NCI-H2227 (cell line): ENCODE results near the gene KRTAP10-6.
A peak's percentile ranks its signal among the peaks of the same experiment; 100 is the strongest.
"Not testable (repeated sequence)": the region's sequence is repeated elsewhere in the genome, so short reads cannot be mapped to it uniquely, and the experiment has no call there.

Source experiments
- DNase-seq: peaks from one replicate; lab custom pipeline; 2025; ENCODE audit not compliant: unreplicated experiment; lab: John Stamatoyannopoulos, UW

The KRTAP10-6 gene

GRCh38 chr21:44618504-44618903 is 26.2 kb upstream of the KRTAP10-6 start:
- no peak for DNase-seq

DNA sequence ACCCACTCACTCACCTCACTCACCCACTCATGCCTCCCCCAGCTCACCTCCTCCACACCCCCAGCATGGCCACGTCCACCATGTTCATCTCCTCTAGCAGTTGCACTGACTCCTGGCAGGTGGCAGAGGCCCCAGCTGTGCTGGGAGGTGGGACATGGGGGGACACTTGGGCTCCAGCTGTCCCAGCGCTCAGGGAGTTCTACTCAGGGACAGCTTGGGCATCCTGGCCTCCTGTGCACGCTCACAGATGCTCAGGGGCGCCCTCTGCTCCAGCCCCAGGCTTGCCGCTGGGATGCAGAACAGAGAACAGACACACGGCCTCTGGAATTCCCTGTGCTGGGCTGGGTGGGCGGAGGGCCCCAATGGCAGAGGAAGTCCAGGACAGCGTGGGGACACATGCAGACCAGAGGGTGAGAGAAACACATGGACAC is 24.8 kb upstream of the KRTAP10-6 start:
- no peak for DNase-seq

DNA sequence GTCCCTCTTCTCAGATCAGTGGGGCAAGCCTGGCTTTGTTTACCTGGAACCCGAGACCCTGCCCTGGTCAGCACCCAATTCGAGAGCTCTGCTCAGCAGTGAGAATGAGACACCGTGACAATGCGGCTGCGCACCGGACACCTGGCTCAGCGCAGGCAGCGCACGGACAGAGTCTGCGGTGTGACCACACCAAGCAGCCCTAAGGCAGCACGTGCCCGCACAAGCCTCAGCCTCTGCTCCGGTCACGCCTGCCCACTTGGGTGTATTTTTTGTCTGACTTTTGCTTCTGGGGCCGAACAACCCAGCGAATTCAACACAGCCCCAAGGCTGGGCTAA is 24.3 kb upstream of the KRTAP10-6 start:
- no peak for DNase-seq

GRCh38 chr21:44615911-44616590 is 23.7 kb upstream of the KRTAP10-6 start:
- DNase-seq: no peak

GRCh38 chr21:44615466-44615865 is 23.2 kb upstream of the KRTAP10-6 start:
- no peak for DNase-seq

GRCh38 chr21:44614961-44615391 is 22.7 kb upstream of the KRTAP10-6 start:
- no peak for DNase-seq

GRCh38 chr21:44614161-44614631 is 21.9 kb upstream of the KRTAP10-6 start:
- DNase-seq: no peak

- DNase-seq: no peak
These were observed 21.3 kb upstream of the KRTAP10-6 start for GRCh38 chr21:44613386-44614155.

DNA sequence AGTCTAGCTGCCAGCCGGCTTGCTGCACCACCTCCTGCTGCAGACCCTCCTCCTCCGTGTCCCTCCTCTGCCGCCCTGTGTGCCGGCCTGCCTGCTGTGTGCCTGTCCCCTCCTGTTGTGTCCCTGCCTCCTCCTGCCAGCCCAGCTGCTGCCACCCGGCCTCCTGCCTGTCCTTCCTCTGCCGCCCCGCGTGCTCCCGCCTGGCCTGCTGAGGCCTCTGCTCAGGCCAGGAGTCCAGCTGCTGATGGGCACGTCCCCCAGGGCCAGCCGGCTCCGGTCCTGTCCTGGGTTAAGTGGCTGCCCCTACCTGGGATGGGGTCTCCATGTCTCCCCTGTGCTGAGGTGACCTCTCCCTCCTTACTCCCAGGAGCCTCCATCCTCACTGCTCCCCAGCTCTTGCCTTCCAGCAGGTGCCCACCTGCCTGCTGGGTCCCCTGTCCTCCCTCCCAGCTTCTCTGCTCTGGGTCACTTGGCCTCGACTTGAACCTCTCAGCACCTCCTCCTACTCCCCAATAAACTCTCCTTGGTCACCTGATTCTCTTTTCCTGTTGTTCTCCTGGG is 20.4 kb upstream of the KRTAP10-6 start:
- no peak for DNase-seq

DNA sequence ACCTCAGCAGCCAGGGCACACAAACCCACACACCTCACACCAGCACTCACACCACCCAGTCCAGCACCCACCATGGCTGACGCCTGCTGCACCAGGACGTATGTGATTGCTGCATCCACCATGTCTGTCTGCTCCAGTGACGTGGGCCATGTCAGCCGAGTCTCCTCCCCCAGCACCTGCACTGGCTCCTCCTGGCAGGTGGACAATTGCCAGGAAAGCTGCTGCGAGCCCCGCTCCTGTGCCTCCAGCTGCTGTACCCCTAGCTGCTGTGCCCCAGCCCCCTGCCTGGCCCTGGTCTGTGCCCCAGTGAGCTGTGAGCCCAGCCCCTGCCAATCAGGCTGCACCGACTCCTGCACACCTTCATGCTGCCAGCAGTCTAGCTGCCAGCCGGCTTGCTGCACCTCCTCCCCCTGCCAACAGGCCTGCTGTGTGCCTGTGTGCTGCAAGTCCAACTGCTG is 19.8 kb upstream of the KRTAP10-6 start, which contains the start of gene KRTAP10-8:
Gene KRTAP10-8 (plus strand): TSS at position 51 of the 458 bp plus-strand sequence. CDS start 22 bp downstream, at position 73.
- DNase-seq: no peak

DNA sequence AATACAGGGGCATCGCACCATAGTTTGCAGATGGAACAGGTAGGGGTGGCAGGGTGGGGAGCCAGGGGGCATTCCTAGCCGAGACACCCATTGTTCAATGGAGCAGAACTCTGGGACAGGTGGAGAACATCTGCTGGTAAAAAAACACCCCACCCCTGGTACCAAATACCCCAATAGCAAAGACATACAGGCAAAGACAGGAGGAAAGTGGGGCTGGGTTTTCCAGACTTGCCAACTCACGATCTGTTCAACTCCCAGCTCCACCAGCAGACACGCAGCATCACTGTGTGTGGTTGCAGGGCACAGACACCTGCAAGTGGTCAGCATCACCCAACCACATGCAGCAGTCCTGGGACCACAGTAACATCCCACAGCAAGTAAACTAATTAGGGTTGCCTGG is 19.2 kb upstream of the KRTAP10-6 start:
- no peak for DNase-seq

DNA sequence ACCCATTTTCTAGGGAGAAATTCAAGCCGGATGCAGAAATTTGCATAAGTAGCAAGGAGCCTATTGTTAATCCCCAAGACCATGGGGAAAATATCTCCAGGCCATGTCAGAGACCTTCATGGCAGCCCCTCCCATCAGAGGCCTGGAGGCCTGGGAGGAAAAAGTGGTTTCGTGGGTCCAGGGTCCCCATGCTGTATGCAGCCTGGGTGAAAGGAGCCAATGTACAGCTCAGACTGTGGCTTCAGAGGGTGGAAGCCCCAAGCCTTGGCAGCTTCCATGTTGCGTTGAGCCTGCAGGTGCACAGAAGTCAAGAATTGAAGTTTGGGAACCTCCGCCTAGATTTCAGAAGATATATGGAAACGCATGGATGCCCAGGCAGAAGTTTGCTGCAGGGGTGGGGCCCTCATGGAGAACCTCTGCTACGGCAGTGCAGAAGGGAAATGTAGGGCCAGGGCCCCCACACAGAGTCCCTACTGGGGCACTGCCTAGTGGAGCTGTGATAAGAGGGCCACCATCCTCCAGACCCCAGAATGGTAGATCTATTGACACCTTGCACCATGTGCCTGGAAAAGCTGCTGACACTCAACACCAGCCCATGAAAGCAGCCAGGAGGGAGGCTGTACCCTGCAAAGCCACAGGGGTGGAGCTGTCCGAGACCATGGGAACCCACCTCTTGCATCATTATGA is 18.0 kb upstream of the KRTAP10-6 start:
- DNase-seq: not testable (repeated sequence)

DNA sequence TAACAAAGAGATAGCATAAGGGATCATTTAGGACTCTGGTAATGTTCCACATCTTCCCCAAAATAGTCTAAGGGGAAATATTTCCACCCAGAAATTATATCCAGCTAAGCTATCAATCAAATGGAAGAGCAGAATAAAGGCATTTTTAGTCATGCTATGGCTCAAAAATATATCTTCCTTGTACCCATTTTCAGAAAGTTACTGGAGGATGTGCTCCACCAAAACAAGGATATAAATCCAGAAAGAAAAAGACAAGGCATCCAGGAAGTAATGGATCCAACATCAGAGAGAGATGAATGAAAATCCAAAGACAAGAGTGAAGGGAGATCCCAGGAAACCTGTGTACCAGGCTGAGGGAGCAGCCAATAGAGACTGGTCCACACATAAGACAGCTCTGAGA is 16.9 kb upstream of the KRTAP10-6 start:
- no peak for DNase-seq

- no peak for DNase-seq
These were observed 14.2 kb upstream of the KRTAP10-6 start for GRCh38 chr21:44606495-44606894.

DNA sequence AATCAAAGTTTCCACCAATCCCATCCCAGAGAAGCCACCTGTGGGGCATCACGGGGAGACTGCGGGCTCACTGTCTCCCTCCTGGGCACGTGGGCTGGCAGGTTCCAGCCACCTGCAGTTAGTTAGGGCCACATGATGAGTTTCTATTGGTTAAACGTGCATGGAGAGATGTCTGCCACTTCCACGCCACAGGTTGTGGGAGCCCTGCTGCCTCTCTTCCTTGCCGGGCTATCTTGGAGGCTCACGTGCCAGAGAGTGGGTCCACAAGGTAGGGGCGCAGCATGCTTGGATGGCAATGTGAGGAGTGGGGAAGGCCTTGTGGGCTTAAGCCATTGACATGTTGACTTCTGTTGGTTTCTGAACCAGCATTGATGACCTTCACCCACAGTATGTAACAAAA is 11.6 kb upstream of the KRTAP10-6 start:
- no peak for DNase-seq

- DNase-seq: no peak
These were observed 11.0 kb upstream of the KRTAP10-6 start for GRCh38 chr21:44603109-44603875.

GRCh38 chr21:44602463-44602850 is 10.2 kb upstream of the KRTAP10-6 start:
- no peak for DNase-seq

GRCh38 chr21:44601596-44602462 is 9.5 kb upstream of the KRTAP10-6 start:
- DNase-seq: no peak

DNA sequence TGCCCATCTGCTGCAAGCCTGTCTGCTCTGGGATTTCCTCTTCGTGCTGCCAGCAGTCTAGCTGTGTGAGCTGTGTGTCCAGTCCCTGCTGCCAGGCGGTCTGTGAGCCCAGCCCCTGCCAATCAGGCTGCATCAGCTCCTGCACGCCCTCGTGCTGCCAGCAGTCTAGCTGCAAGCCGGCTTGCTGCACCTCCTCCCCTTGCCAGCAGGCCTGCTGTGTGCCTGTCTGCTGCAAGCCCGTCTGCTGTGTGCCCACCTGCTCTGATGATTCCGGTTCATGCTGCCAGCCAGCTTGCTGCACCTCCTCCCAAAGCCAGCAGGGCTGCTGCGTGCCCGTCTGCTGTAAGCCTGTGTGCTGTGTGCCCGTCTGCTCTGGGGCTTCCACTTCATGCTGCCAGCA is 8.8 kb upstream of the KRTAP10-6 start:
- DNase-seq: peak; percentile 14
